NCI-H226 (cell line): Measurements from ENCODE around the gene PTGS1.
"Not testable (repeated sequence)": the region's sequence is repeated elsewhere in the genome, so short reads cannot be mapped to it uniquely, and the experiment has no call there.

ENCODE experiments used
- DNase-seq: peaks from one replicate; pipeline ENCODE4 v3.0.0-alpha.2; 2015

The PTGS1 gene

DNA sequence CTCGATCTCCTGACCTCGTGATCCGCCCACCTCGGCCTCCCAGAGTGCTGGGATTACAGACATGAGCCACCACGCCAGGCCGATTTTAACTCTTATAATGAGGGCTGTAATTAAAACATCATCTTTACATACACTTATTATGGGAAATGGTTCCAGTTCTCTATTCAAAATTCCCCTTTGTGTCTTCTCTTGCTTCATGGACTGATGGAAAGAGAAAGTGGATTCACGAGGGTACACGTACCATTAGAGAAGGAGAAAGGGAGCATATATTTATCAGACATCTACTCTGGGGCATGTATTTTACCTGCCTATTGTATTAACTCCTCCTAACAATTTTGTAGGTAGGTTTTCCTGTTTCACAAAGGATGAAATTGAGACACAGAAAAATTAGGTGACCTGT is 31.1 kb downstream of the PTGS1 start:
- DNase-seq = no peak

DNA sequence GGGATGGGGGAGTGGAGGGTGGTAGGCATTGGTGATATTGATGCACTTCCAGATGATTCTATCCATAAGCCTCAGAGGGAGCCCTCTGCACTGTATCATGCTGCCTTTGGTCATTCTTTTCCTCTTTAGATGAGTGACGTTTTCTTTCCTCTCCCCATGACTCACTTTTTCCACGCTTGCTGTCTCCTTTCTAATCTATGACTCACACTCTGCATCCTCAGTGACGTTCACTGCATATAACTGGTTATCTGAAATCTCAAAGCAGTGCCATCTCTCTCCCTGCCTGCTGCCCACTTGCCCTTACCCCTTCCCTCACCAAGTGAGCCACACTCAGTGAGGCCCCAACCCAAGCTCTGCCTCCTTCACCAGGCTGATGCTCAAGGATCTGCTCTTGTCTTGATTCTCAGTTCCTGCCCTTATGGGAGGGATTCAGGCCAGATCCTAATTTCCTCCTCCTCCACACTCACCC is 31.6 kb downstream of the PTGS1 start:
- DNase-seq = peak; percentile 95

GRCh38 chr9:122402874-122403273 is 32.0 kb downstream of the PTGS1 start:
- DNase-seq = peak; percentile 46

DNA sequence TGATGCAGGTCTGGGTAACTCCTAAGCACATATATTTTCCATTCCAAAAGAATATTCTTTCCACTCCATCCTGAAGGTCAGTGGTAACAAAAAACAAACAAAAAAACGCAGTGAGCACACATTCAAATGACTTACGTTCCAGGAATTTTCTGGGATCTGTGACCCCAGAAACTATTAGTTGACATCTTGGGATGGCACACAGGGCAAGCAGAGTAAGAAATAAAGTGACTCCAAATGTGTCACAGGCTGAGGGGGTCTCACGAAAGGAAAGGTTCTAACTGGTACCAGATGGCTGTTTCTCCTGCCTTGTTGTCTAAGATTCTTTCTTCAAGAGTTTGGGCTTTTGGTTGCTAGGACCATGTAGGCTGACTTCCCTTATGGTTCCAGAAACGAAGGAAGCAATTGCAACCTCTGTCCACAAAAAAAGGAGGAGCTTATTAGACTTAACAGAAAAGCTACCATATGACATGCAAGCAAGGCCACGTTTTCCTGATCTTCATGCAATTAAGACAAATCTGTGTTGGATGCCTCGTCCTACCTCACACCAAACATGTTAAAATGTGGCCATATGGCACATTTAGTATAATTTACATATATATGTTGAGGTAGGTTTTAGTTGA is 32.7 kb downstream of the PTGS1 start:
- no peak for DNase-seq

- not testable (repeated sequence) for DNase-seq
Observed at GRCh38 chr9:122405304-122406069, 34.7 kb downstream of the PTGS1 start.

DNA sequence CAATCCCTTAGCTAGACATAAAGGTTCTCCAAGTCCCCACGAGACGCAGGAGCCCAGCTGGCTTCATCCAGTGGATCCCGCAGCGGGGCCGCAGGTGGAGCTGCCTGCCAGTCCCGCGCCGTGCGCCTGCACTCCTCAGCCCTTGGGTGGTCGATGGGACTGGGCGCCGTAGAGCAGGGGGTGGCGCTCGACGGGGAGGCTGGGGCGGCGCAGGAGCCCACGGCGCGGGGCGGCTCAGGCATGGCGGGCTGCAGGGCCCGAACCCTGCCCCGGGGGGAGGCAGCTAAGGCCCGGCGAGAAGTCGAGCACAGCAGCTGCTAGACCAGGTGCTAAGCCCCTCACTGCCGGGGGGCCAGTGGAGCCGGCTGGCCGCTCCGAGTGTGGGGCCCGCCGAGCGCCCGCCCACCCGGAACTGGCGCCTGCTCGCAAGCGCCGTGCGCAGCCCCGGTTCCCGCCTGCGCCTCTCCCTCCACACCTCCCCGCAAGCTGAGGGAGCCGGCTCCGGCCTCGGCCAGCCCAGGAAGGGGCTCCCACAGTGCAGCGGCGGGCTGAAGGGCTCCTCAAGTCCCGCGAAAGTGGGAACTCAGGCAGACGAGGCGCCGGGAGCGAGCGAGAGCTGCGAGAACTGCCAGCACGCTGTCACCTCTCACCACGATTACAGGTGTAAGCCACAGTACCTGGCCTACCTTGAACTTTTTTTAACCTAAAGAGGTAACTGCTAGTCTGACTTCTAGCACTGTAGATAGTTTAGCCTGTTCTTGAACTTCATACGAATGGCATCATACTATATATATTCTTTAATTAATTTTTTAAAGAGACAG is 35.5 kb downstream of the PTGS1 start:
- DNase-seq = no peak

DNA sequence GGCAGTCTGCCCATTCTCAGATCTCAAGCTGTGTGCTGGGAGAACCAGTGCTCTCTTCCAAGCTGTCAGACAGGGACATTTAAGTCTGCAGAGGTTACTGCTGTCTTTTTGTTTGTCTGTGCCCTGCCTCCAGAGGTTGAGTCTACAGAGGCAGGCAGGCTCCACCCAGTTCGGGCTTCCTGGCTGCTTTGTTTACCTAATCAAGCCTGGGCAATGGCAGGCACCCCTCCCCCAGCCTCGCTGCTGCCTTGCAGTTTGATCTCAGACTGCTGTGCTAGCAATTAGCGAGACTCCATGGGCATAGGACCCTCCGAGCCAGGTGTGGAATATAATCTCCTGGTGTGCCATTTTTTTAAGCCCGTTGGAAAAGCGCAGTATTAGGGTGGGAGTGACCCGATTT is 43.3 kb downstream of the PTGS1 start:
- DNase-seq = not testable (repeated sequence)

- DNase-seq = no peak
Observed at GRCh38 chr9:122418016-122418415, 47.2 kb downstream of the PTGS1 start.

GRCh38 chr9:122420315-122420714 is 49.5 kb downstream of the PTGS1 start:
- no peak for DNase-seq

- DNase-seq = no peak
Observed at GRCh38 chr9:122425087-122425486, 54.3 kb downstream of the PTGS1 start.

DNA sequence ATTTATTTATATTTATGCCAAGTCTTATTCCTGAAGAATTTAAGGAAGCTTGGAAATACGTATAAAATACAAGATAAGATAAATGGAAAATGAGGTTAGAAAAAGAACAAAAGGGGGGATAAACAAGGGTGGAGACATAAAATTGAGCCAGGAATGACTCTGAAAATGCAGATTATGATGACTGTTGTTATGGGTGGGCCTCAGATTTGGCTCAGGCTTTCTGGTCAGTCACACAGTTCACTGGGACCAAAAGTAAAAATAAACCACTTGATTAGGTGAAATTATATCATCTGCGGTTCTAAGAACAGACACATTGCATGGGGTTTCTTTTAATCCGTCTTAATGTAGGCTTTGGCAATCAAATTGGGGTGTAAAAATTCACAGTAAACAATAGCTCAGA is 55.9 kb downstream of the PTGS1 start:
- DNase-seq = no peak

DNA sequence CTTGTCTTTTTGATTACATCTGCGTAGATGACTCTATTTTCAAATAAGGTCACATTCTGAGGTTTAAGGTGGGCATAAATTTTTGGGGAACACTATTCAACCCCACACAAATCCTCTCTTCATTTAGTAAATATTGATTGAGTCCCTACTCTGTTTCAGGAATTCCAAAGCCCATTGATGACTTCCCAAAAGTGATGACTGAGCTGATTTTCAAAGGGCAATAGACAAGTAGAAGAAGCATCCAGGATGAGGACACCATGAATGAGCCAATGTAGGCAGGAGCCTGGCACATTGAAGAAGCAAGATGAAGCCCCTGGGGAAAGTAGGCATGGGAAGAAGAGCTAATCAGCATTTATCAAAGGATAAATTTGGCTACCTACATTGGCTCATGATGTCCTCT is 71.7 kb downstream of the PTGS1 start:
- DNase-seq = no peak

- no peak for DNase-seq
Observed at GRCh38 chr9:122444041-122444733, 73.4 kb downstream of the PTGS1 start.
